ENCODE measurements around the gene ANAPC13.

The ANAPC13 gene

DNA sequence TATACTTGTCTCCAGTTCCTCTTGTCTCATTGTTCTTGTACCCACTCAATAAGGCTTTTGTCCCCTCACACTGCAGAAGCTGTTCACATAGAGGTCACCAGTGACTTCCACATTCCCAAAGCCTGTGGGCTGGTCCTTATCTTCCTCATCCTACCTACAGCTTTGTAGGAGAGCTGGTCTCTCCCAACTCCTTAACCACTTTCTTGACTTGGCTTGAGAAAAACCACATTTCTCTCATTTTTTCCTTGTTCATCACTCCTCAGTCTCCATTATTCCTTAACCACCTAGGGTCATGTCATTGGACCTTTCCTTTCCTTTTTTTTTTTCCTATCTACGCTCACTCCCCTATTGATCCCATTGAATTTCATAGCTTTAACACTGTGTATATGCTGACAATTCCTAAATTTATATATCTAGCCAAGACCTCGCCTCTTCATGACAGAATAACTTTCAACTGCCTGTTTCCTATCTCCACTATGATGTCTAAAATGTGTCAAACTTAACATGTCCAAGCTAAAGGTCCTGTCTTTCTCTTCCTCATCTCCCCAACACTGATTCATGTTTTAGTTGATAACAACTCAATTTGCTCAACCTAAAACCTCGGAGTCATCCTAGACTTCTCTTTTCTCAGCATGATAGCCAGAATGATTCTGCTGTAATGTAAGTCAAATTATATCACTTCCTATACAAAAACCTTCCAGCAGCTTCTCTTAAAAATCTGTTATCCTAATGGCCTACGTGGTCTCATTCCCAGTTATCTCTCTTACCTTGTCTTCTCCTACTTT, 49.6 kb upstream of the ANAPC13 start:
- no peak overlapping the region for H3K27ac ChIP-seq (ENCODE audit: extremely low read depth, low read depth, low read length)
- no peaks in the 10 kb centered on the region for H3K4me1 ChIP-seq (ENCODE audit: control insufficient read depth, insufficient read depth, low read length)
- POLR2A ChIA-PET = no interaction called here
- no peak overlapping the region for H3K4me3 ChIP-seq (ENCODE audit: low read depth, low read length)
- no peaks in the 10 kb centered on the region for H3K9me3 ChIP-seq (ENCODE audit: control insufficient read depth, insufficient read depth, low read depth, low read length)
- peaks cover 0 to 25% of the 10 kb centered on the region in 2 experiments; a peak in 1 of 3 replicates for H3K36me3 ChIP-seq (ENCODE audit: control insufficient read depth in 2 of 2, insufficient read depth in 1 of 2, low read length in 2 of 2)
- TF ChIP-seq YY2 (tag by site-specific recombination; IDR thresholded peaks at IDR 0.05) (no peak), ZBTB7A (tag by site-specific recombination; IDR thresholded peaks at IDR 0.05; ENCODE audit: low read depth) (no peak), ZNF292 (tag by site-specific recombination; IDR thresholded peaks at IDR 0.05; ENCODE audit: borderline replicate concordance, low read depth) (no peak), ZNF19 (tag by site-specific recombination; IDR thresholded peaks at IDR 0.05; ENCODE audit: low read depth) (no peak), ZNF16 (tag by site-specific recombination; IDR thresholded peaks at IDR 0.05; ENCODE audit: low read depth) (no peak), MYNN (tag by site-specific recombination; IDR thresholded peaks at IDR 0.05; ENCODE audit: borderline replicate concordance) (no peak), ZSCAN30 (tag by site-specific recombination; IDR thresholded peaks at IDR 0.05) (no peak)
- CTCF ChIA-PET = interaction anchor here (0.6 kb wide), 2 partner anchors 9 to 34 kb away, joined by 3 to 4 read pairs; no protein-coding TSS in a partner anchor

DNA sequence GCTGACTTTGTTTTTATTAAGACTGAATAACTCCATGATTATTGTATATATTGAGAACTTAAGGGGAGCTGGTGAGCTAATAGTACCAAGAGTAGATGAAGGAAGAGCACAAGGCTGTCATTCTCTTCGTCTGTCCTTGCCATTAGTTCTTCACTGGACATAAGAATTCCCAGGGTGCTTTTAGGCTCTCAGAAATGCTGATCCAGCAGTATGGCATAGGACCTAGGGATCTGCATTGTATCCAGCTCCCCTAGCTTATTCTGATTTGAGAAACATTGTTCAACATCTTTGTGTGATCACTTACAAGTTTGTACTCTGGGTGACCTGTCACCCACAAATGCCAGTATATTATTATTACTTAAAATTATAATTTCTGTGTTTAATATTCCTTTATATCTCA, 47.7 kb upstream of the ANAPC13 start:
- Histone ChIP-seq H3K27ac (ENCODE audit: extremely low read depth, low read depth, low read length) (no peak overlapping the region), H3K4me1 (ENCODE audit: control insufficient read depth, insufficient read depth, low read length) (no peaks in the 10 kb centered on the region), H3K9me3 (ENCODE audit: control insufficient read depth, insufficient read depth, low read depth, low read length) (no peaks in the 10 kb centered on the region), H3K36me3 (ENCODE audit: control insufficient read depth in 2 of 2, insufficient read depth in 1 of 2, low read length in 2 of 2) (peaks cover 0 to 25% of the 10 kb centered on the region in 2 experiments; a peak in 1 of 3 replicates), H3K4me3 (ENCODE audit: low read depth, low read length) (no peak overlapping the region)
- ChIA-PET POLR2A (no interaction called here), CTCF (no interaction called here)
- TF ChIP-seq ZNF37A (tag by site-specific recombination; IDR thresholded peaks at IDR 0.05) = no peak
- TF ChIP-seq, protein P1, sequence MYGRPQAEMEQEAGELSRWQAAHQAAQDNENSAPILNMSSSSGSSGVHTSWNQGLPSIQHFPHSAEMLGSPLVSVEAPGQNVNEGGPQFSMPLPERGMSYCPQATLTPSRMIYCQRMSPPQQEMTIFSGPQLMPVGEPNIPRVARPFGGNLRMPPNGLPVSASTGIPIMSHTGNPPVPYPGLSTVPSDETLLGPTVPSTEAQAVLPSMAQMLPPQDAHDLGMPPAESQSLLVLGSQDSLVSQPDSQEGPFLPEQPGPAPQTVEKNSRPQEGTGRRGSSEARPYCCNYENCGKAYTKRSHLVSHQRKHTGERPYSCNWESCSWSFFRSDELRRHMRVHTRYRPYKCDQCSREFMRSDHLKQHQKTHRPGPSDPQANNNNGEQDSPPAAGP (tag by site-specific recombination; IDR thresholded peaks at IDR 0.05) = no peak
- no peak for TF ChIP-seq ZNF843 (tag by site-specific recombination; IDR thresholded peaks at IDR 0.05)
- no peak for TF ChIP-seq ZNF10 (tag by site-specific recombination; IDR thresholded peaks at IDR 0.05)
- no peak for TF ChIP-seq ZNF707 (tag by site-specific recombination; IDR thresholded peaks at IDR 0.05)
- no peak for TF ChIP-seq ZNF354C (tag by site-specific recombination; IDR thresholded peaks at IDR 0.05; ENCODE audit: borderline replicate concordance, low read depth)
- TF ChIP-seq ZNF544 (tag by site-specific recombination; IDR thresholded peaks at IDR 0.05) = no peak
- TF ChIP-seq, protein P2, sequence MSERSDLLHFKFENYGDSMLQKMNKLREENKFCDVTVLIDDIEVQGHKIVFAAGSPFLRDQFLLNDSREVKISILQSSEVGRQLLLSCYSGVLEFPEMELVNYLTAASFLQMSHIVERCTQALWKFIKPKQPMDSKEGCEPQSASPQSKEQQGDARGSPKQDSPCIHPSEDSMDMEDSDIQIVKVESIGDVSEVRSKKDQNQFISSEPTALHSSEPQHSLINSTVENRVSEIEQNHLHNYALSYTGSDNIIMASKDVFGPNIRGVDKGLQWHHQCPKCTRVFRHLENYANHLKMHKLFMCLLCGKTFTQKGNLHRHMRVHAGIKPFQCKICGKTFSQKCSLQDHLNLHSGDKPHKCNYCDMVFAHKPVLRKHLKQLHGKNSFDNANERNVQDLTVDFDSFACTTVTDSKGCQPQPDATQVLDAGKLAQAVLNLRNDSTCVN (tag by site-specific recombination; optimal IDR thresholded peaks at IDR 0.05) = no peak
- TF ChIP-seq, protein P3, sequence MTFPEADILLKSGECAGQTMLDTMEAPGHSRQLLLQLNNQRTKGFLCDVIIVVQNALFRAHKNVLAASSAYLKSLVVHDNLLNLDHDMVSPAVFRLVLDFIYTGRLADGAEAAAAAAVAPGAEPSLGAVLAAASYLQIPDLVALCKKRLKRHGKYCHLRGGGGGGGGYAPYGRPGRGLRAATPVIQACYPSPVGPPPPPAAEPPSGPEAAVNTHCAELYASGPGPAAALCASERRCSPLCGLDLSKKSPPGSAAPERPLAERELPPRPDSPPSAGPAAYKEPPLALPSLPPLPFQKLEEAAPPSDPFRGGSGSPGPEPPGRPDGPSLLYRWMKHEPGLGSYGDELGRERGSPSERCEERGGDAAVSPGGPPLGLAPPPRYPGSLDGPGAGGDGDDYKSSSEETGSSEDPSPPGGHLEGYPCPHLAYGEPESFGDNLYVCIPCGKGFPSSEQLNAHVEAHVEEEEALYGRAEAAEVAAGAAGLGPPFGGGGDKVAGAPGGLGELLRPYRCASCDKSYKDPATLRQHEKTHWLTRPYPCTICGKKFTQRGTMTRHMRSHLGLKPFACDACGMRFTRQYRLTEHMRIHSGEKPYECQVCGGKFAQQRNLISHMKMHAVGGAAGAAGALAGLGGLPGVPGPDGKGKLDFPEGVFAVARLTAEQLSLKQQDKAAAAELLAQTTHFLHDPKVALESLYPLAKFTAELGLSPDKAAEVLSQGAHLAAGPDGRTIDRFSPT (tag by site-specific recombination; IDR thresholded peaks at IDR 0.05) = no peak
- no peak for TF ChIP-seq SP2 (tag by site-specific recombination; IDR thresholded peaks at IDR 0.05)
- TF ChIP-seq ZNF214 (tag by site-specific recombination; IDR thresholded peaks at IDR 0.05; ENCODE audit: borderline replicate concordance) = no peak
- TF ChIP-seq ZNF558 (tag by site-specific recombination; IDR thresholded peaks at IDR 0.05) = no peak
- no peak for TF ChIP-seq ZNF561 (tag by site-specific recombination; IDR thresholded peaks at IDR 0.05; ENCODE audit: borderline replicate concordance)
- TF ChIP-seq ZNF555 (tag by site-specific recombination; conservative IDR thresholded peaks at IDR 0.05) = no peak
- TF ChIP-seq, protein P4, sequence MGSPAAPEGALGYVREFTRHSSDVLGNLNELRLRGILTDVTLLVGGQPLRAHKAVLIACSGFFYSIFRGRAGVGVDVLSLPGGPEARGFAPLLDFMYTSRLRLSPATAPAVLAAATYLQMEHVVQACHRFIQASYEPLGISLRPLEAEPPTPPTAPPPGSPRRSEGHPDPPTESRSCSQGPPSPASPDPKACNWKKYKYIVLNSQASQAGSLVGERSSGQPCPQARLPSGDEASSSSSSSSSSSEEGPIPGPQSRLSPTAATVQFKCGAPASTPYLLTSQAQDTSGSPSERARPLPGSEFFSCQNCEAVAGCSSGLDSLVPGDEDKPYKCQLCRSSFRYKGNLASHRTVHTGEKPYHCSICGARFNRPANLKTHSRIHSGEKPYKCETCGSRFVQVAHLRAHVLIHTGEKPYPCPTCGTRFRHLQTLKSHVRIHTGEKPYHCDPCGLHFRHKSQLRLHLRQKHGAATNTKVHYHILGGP (tag by site-specific recombination; IDR thresholded peaks at IDR 0.05) = no peak
- TF ChIP-seq, protein P5, sequence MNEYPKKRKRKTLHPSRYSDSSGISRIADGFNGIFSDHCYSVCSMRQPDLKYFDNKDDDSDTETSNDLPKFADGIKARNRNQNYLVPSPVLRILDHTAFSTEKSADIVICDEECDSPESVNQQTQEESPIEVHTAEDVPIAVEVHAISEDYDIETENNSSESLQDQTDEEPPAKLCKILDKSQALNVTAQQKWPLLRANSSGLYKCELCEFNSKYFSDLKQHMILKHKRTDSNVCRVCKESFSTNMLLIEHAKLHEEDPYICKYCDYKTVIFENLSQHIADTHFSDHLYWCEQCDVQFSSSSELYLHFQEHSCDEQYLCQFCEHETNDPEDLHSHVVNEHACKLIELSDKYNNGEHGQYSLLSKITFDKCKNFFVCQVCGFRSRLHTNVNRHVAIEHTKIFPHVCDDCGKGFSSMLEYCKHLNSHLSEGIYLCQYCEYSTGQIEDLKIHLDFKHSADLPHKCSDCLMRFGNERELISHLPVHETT (tag by site-specific recombination; IDR thresholded peaks at IDR 0.05) = no peak
- no peak for TF ChIP-seq REPIN1 (tag by site-specific recombination; IDR thresholded peaks at IDR 0.05; ENCODE audit: low read depth)
- TF ChIP-seq ZNF433 (tag by site-specific recombination; IDR thresholded peaks at IDR 0.05; ENCODE audit: low read depth) = no peak

Data from HEK293 (cell line).